Endothelial cell of umbilical vein (primary cell): Measurements from ENCODE around the gene MTREX. TPM values are rescaled to one million over a fixed set of nuclear protein-coding genes. Genes with fewer than 3 reads are reported as not detected.

ENCODE experiments used
- Bru-seq: library from RNA; stranded (reverse); fragments of 400-500 nt; gene quantifications from one replicate; lab custom pipeline; 2021; lab: Mats Ljungman, UMichigan
- BruChase-seq, 2 experiments: library from RNA; stranded (reverse); fragments of 400-500 nt; gene quantifications; one replicate each; lab custom pipeline; 2021; lab: Mats Ljungman, UMichigan
- BruUV-seq: library from RNA; stranded (reverse); fragments of 400-500 nt; replicated peaks from 2 replicates; lab custom pipeline; 2021; lab: Mats Ljungman, UMichigan
- CTCF ChIA-PET: fragments of 300-600, 350-600 bp; sonication (Branson Sonifier 250); formaldehyde crosslinking; loops from one replicate; lab custom pipeline; 2021; ENCODE audit warnings: antibody characterized with exemption, inconsistent platforms; lab: Charles Lee
- POLR2A ChIA-PET: fragments of 300-600, 350-600 bp; sonication (Branson Sonifier 250); formaldehyde crosslinking; loops from one replicate; lab custom pipeline; 2021; ENCODE audit warnings: antibody characterized with exemption, inconsistent platforms; lab: Charles Lee
- DNase-seq: peaks from one replicate; pipeline ENCODE4 v3.0.0-alpha.2; 2011; ENCODE audit warnings: low read depth, low spot score
- FAIRE-seq: peaks from 2 replicates; lab custom pipeline; 2011; peaks lifted over from hg19 to GRCh38; lab: Jason Lieb, UNC
- H2AFZ ChIP-seq: 2 replicates; pipeline ENCODE4 v1.6.0; 2012; ENCODE audit warnings: low read depth, low read length, control low read depth, inconsistent platforms
- H3K27ac ChIP-seq: 2 replicates; pipeline ENCODE4 v1.5.1; 2011; ENCODE audit warnings: low read depth, mild to moderate bottlenecking, control low read depth, low read length, moderate library complexity; ENCODE audit not compliant: insufficient read depth
- H3K27me3 ChIP-seq, 2 experiments: 2 replicates each; pipeline versions ENCODE4 v1.6.0 to v1.6.1; 2011; ENCODE audit warnings: low read length in 2 of 2, mixed read lengths in 1 of 2; ENCODE audit not compliant: control insufficient read depth in 2 of 2, insufficient read depth in 2 of 2
- H3K36me3 ChIP-seq, 2 experiments: 2 replicates in 1 of 2; 3 replicates in 1 of 2; pipeline ENCODE4 v1.5.1; 2011; ENCODE audit warnings: low read length in 2 of 2, mild to moderate bottlenecking in 1 of 2, moderate library complexity in 1 of 2; ENCODE audit not compliant: control insufficient read depth in 2 of 2, insufficient read depth in 2 of 2; ENCODE audit errors: extremely low read depth in 1 of 2
- H3K4me1 ChIP-seq: 3 replicates; pipeline ENCODE4 v1.5.1; 2011; ENCODE audit warnings: mild to moderate bottlenecking, low read length; ENCODE audit not compliant: control insufficient read depth, insufficient read depth; ENCODE audit errors: extremely low read depth
- H3K4me2 ChIP-seq: 2 replicates; pipeline ENCODE4 v1.6.1; 2011; ENCODE audit warnings: low read length, control low read depth, mixed read lengths; ENCODE audit not compliant: insufficient read depth
- H3K4me3 ChIP-seq, 3 experiments: fragments of 200-600 bp in 1 of 3; sonication (generic), shearing (Covaris generic) in 1 of 3; replicated peaks in 1 of 3; 2 replicates each; pipeline ENCODE4 v1.5.1; 2011 to 2016; ENCODE audit warnings: control low read depth in 3 of 3, low read length in 3 of 3, mild to moderate bottlenecking in 2 of 3, inconsistent platforms in 1 of 3, low read depth in 1 of 3, moderate library complexity in 1 of 3; ENCODE audit not compliant: insufficient read depth in 1 of 3
- H3K79me2 ChIP-seq: 2 replicates; pipeline ENCODE4 v1.6.0; 2012; ENCODE audit warnings: low read length, inconsistent platforms; ENCODE audit not compliant: control insufficient read depth, insufficient read depth
- H3K9ac ChIP-seq: replicated peaks from 2 replicates; pipeline ENCODE3; 2011; ENCODE audit warnings: low read length, control low read depth; ENCODE audit not compliant: insufficient read depth; ENCODE audit errors: extremely low read depth
- H3K9me1 ChIP-seq: replicated peaks from 3 replicates; pipeline ENCODE4 v1.6.0; 2011; ENCODE audit warnings: mild to moderate bottlenecking, low read length; ENCODE audit not compliant: control insufficient read depth, insufficient read depth; ENCODE audit errors: extremely low read depth
- H3K9me3 ChIP-seq: replicated peaks from 2 replicates; pipeline ENCODE4 v1.5.1; 2012; ENCODE audit warnings: low read length, inconsistent platforms; ENCODE audit not compliant: control insufficient read depth, insufficient read depth
- H4K20me1 ChIP-seq: replicated peaks from 2 replicates; pipeline ENCODE3; 2011; ENCODE audit warnings: mild to moderate bottlenecking, low read length; ENCODE audit not compliant: control insufficient read depth, insufficient read depth; ENCODE audit errors: extremely low read depth
- CTCF ChIP-seq, 2 donors: IDR thresholded peaks; 1 replicate in 1 of 2; 2 replicates in 1 of 2; pipeline ENCODE4 v1.5.1; 2011; ENCODE audit warnings: low read length in 2 of 2, mild to moderate bottlenecking in 2 of 2, moderate library complexity in 2 of 2, control low read depth in 1 of 2, inconsistent platforms in 1 of 2, low read depth in 1 of 2; ENCODE audit not compliant: insufficient read depth in 1 of 2; ENCODE audit errors: extremely low read depth in 1 of 2
- MAX ChIP-seq: IDR thresholded peaks from 2 replicates; pipeline ENCODE4 v1.6.1; 2011; ENCODE audit not compliant: insufficient read depth, insufficient read length
- MYC ChIP-seq: IDR thresholded peaks from one replicate; pipeline ENCODE4 v1.6.1; 2011; ENCODE audit warnings: mild to moderate bottlenecking, low read depth, low read length
- POLR2A ChIP-seq: IDR thresholded peaks from 2 replicates; pipeline ENCODE4 v1.6.1; 2012; ENCODE audit warnings: low read depth, mild to moderate bottlenecking, control low read depth, low read length
- POLR2AphosphoS5 ChIP-seq: IDR thresholded peaks from 2 replicates; pipeline ENCODE4 v1.6.1; 2012; ENCODE audit warnings: low read depth, mild to moderate bottlenecking, control low read depth, low read length, moderate library complexity; ENCODE audit not compliant: insufficient read depth
- dilution Hi-C: fragments of 300-500 bp; cut with MboI; formaldehyde crosslinking; loops from one replicate; pipeline ENCODE4 v1.15.0; 2019; ENCODE audit warnings: low sequenced_read_pairs; ENCODE audit not compliant: extremely low pct_ligation_motif_present
- intact Hi-C: fragments of 100-400 bp; cut with micrococcal nuclease; formaldehyde crosslinking; loops from one replicate; pipeline ENCODE4 v1.10.0; 2022
- long read RNA-seq: library from polyadenylated mRNA; stranded (forward); transcript quantifications from one replicate; pipeline ENCODE4 v2.0.0, GENCODE V29; 2021
- polyA minus RNA-seq, 3 experiments: library from RNA; depleted of rRNA, polyadenylated mRNA; stranded (reverse); fragments of >200 nt; gene quantifications; 1 replicate in 1 of 3; 2 replicates in 2 of 3; pipeline ENCODE4 v1.2.3, GENCODE V29; 2011
- polyA plus RNA-seq, 4 experiments: library from polyadenylated mRNA; depleted of rRNA in 3 of 4; stranded (reverse) in 3 of 4; unstranded in 1 of 4; fragments of >200 nt; gene quantifications; 2 replicates each; pipeline versions ENCODE4 v1.2.1 to v1.2.3, GENCODE V29; 2011 to 2012; ENCODE audit warnings: missing spikeins in 1 of 4
- total RNA-seq: library from RNA; stranded (reverse); gene quantifications from 2 replicates; pipeline ENCODE4 v1.2.3, GENCODE V29; 2021

MTREX gene
- total RNA-seq = 76.3 and 77.2 TPM in 2 replicates
- 6.4 and 9.8 TPM in 2 replicates for polyA plus RNA-seq
- polyA plus RNA-seq (2011; cell fraction: cytosol; rRNA removed) = 19.5 and 23.0 TPM in 2 replicates
- polyA plus RNA-seq (2011; cell fraction: nucleus; rRNA removed) = 28.8 and 50.2 TPM in 2 replicates
- polyA plus RNA-seq (2012) = 38.7 and 57.9 TPM in 2 replicates
- 31.0 and 35.8 TPM in 2 replicates for polyA minus RNA-seq
- polyA minus RNA-seq (2011; cell fraction: cytosol; rRNA and poly(A)+ RNA removed) = 42.7 TPM
- 56.8 and 77.6 TPM in 2 replicates for polyA minus RNA-seq (2011; cell fraction: nucleus; rRNA and poly(A)+ RNA removed)
- percentile 90 among the genes with signal in this experiment for Bru-seq, nascent RNA
- percentile 83 among the genes with signal in this experiment for BruChase-seq, experiment 1, labeled RNA remaining after a 6-hour chase
- percentile 79 among the genes with signal in this experiment for BruChase-seq, experiment 2, labeled RNA remaining after a 2-hour chase
- long read RNA-seq, full-length matches to known transcripts = 51 of 70 reads
- long read RNA-seq, partial matches to known transcripts = 9 of 70 reads
- long read RNA-seq, other reads (novel, unspliced or antisense) = 10 of 70 reads

GRCh38 chr5:55307383-55308253 is at the start of gene MTREX, which contains the start of gene DHX29:
TSS of gene MTREX (plus strand) at chr5:55307989. CDS start at chr5:55308014, 25 bp downstream.
TSS of gene DHX29 (minus strand) at chr5:55307694. CDS start at chr5:55307573, 121 bp downstream.
- peak within 1 kb of the TSS; percentile 96 for H3K4me2 ChIP-seq
- peak within 1 kb of the TSS; percentile 85 for H2AFZ ChIP-seq
- no TSS peak for BruUV-seq
- FAIRE-seq (peak; percentile 82), DNase-seq (peak; percentile 97)
- dilution Hi-C loops = no loop called here
- intact Hi-C loops = loop anchor here (2.0 to 5.0 kb wide), 3 partner anchors 75 to 401 kb away; partner anchors contain the start of genes CCNO and CDC20B
- peaks cover 45% of the 10 kb centered on the region for H3K4me1 ChIP-seq
- peaks cover under 1% of the 10 kb centered on the region for H3K9me3 ChIP-seq
- peak within 1 kb of the TSS; percentile 82 for H3K27ac ChIP-seq
- POLR2A ChIA-PET = interaction anchor here (0.7 to 1.1 kb wide), 6 partner anchors 17 to 790 kb away, joined by 3 to 5 read pairs (median 3); no protein-coding TSS in a partner anchor
- no peaks in the 10 kb centered on the region for H3K36me3 ChIP-seq
- no peaks in the 10 kb centered on the region for H3K27me3 ChIP-seq
- TF ChIP-seq MYC (peak; percentile 77), POLR2A (peak; percentile 48), POLR2AphosphoS5 (peak; percentile 38), CTCF (IDR thresholded peaks at IDR 0.05; ENCODE audit: extremely low read depth in 1 of 2, insufficient read depth in 1 of 2, low read depth in 1 of 2, low read length in 2 of 2) (no peak), MAX (peak; percentile 1)
- H3K79me2 ChIP-seq = peaks cover 83% of the 10 kb centered on the region
- H3K9me1 ChIP-seq = no peaks in the 10 kb centered on the region
- peak within 1 kb of the TSS; percentile 77 to 99 (median 81) for H3K4me3 ChIP-seq
- peak within 1 kb of the TSS; percentile 97 for H3K9ac ChIP-seq
- CTCF ChIA-PET = interaction anchor here (1.0 to 1.8 kb wide), 8 partner anchors 12 to 384 kb away, joined by 3 to 6 read pairs (median 3); partner anchors contain the start of gene CDC20B
- H4K20me1 ChIP-seq = peaks cover 2% of the 10 kb centered on the region
